B cell (primary cell): ENCODE results near the gene RNF8. TPM values are rescaled to one million over a fixed set of nuclear protein-coding genes. Genes with fewer than 3 reads are reported as not detected.

Experiments used
- ATAC-seq: fragments of 200-7000 bp; cut with Tn5 transposase; one replicate; pipeline ENCODE4 v1.10.0; 2021; ENCODE audit warnings: low read depth, mild to moderate bottlenecking, moderate number of reproducible peaks, moderate library complexity
- CTCF ChIA-PET: fragments of 350-600 bp; sonication (Branson Sonifier 250); formaldehyde crosslinking; loops from one replicate; lab custom pipeline; 2021; ENCODE audit warnings: antibody characterized with exemption, inconsistent platforms; lab: Charles Lee
- POLR2A ChIA-PET: fragments of 350-600 bp; sonication (Branson Sonifier 250); formaldehyde crosslinking; loops from one replicate; lab custom pipeline; 2021; ENCODE audit warnings: antibody characterized with exemption; lab: Charles Lee
- DNase-seq: peaks from one replicate; pipeline ENCODE4 v3.0.0; 2013
- H2AFZ ChIP-seq: 2 replicates; pipeline ENCODE4 v1.6.1; 2012; ENCODE audit warnings: mild to moderate bottlenecking, low read depth, low read length; ENCODE audit not compliant: insufficient read depth, poor library complexity, severe bottlenecking
- H3K27ac ChIP-seq, 2 donors: 1 replicate in 1 of 2; 2 replicates in 1 of 2; pipeline ENCODE4 v1.5.1; 2012 to 2013; ENCODE audit warnings: low read length in 2 of 2, mild to moderate bottlenecking in 2 of 2, moderate library complexity in 1 of 2
- H3K27me3 ChIP-seq, 4 experiments: fragments of 200-600 bp in 1 of 4; sonication (generic) in 1 of 4; replicated peaks in 1 of 4; 1 replicate in 2 of 4; 2 replicates in 2 of 4; pipeline versions ENCODE4 v1.6.1 to v1.7.0; 2013 to 2016; ENCODE audit warnings: low read length in 3 of 4, mild to moderate bottlenecking in 2 of 4, mixed read lengths in 1 of 4, moderate library complexity in 1 of 4; ENCODE audit not compliant: insufficient read depth in 4 of 4, control insufficient read depth in 3 of 4; ENCODE audit errors: control extremely low read depth in 1 of 4
- H3K36me3 ChIP-seq, 2 experiments: replicated peaks in 1 of 2; 1 replicate in 1 of 2; 2 replicates in 1 of 2; pipeline versions ENCODE4 v1.6.1 to v1.7.1; 2013; ENCODE audit warnings: low read length in 1 of 2; ENCODE audit not compliant: insufficient read depth in 2 of 2, control insufficient read depth in 1 of 2; ENCODE audit errors: control extremely low read depth in 1 of 2, extremely low read depth in 1 of 2
- H3K4me1 ChIP-seq, 2 donors: fragments of 200-600 bp in 1 of 2; sonication (generic) in 1 of 2; 1 replicate in 1 of 2; 2 replicates in 1 of 2; pipeline versions ENCODE4 v1.5.1 to v1.6.1; 2013 to 2017; ENCODE audit warnings: low read length in 2 of 2; ENCODE audit not compliant: control insufficient read depth in 2 of 2, insufficient read depth in 2 of 2
- H3K4me2 ChIP-seq: replicated peaks from 2 replicates; pipeline ENCODE3; 2012; ENCODE audit warnings: mild to moderate bottlenecking, low read depth, low read length; ENCODE audit not compliant: poor library complexity, severe bottlenecking
- H3K4me3 ChIP-seq, 5 experiments: fragments of 200-600 bp in 1 of 5; sonication (generic) in 1 of 5; 1 replicate in 3 of 5; 2 replicates in 2 of 5; pipeline versions ENCODE4 v1.5.1 to v1.7.0; 2011 to 2016; ENCODE audit warnings: low read length in 4 of 5, mild to moderate bottlenecking in 4 of 5, low read depth in 2 of 5, control low read depth in 1 of 5, moderate library complexity in 1 of 5; ENCODE audit not compliant: insufficient read depth in 1 of 5; ENCODE audit errors: control extremely low read depth in 1 of 5, extremely low read depth in 1 of 5
- H3K79me2 ChIP-seq: fragments of 200-600 bp; sonication (generic); one replicate; pipeline ENCODE4 v1.6.0; 2016; ENCODE audit warnings: low read length; ENCODE audit not compliant: control insufficient read depth, insufficient read depth
- H3K9ac ChIP-seq: fragments of 200-600 bp; sonication (generic); 2 replicates; pipeline ENCODE4 v1.6.1; 2017; ENCODE audit warnings: mild to moderate bottlenecking, low read length, moderate library complexity
- H3K9me3 ChIP-seq, 3 donors: one replicate each; pipeline versions ENCODE4 v1.6.1 to v1.7.1; 2013; ENCODE audit warnings: low read length in 2 of 3; ENCODE audit not compliant: control insufficient read depth in 2 of 3, insufficient read depth in 1 of 3; ENCODE audit errors: control extremely low read depth in 1 of 3
- H4K20me1 ChIP-seq: 2 replicates; pipeline ENCODE4 v1.6.0; 2012; ENCODE audit warnings: mild to moderate bottlenecking, low read length; ENCODE audit not compliant: insufficient read depth, control insufficient read depth, poor library complexity, severe bottlenecking
- H3K27ac Mint-ChIP-seq: one replicate; pipeline ENCODE4 v1.8.0; 2021; ENCODE audit warnings: mixed read lengths
- H3K27me3 Mint-ChIP-seq: one replicate; pipeline ENCODE4 v1.8.0; 2021; ENCODE audit warnings: mixed read lengths
- H3K4me1 Mint-ChIP-seq: one replicate; pipeline ENCODE4 v1.8.0; 2021; ENCODE audit warnings: mixed read lengths
- H3K4me3 Mint-ChIP-seq: one replicate; pipeline ENCODE4 v1.8.0; 2021; ENCODE audit warnings: mixed read lengths
- H3K9me3 Mint-ChIP-seq: one replicate; pipeline ENCODE4 v1.8.0; 2022; ENCODE audit warnings: mixed read lengths; ENCODE audit not compliant: insufficient read depth
- EZH2 ChIP-seq: IDR thresholded peaks from 2 replicates; pipeline ENCODE4 v1.6.1; 2012; ENCODE audit warnings: borderline replicate concordance, low read depth, mild to moderate bottlenecking, moderate library complexity, low read length; ENCODE audit not compliant: insufficient read depth, poor library complexity, severe bottlenecking
- WGBS: methylation state at CpG from one replicate; pipeline ENCODE4 v1.1.5; 2013; ENCODE audit warnings: missing lambda C conversion rate; ENCODE audit not compliant: insufficient coverage; 5-methylcytosine and 5-hydroxymethylcytosine counted together
- intact Hi-C: fragments of 100-400 bp; cut with micrococcal nuclease; formaldehyde crosslinking; loops from one replicate; pipeline ENCODE4 v1.10.0; 2022
- polyA plus RNA-seq: library from polyadenylated mRNA; depleted of rRNA; stranded (reverse); fragments of >200 nt; gene quantifications from 2 replicates; pipeline ENCODE4 v1.2.3, GENCODE V29; 2012
- total RNA-seq, 2 donors: library from RNA; stranded (reverse); fragments of 120-200 nt in 1 of 2; gene quantifications; 1 replicate in 1 of 2; 2 replicates in 1 of 2; pipeline versions ENCODE4 v1.2.3 to v1.2.4, GENCODE V29; 2013 to 2022
- TF ChIP-seq, protein P1 (sequence below): fragments of 200-600 bp; IDR thresholded peaks from one replicate; pipeline ENCODE4 v1.8.0; 2022; ENCODE audit warnings: antibody characterized with exemption, mild to moderate bottlenecking

The RNF8 gene
- total and polyA plus RNA-seq, 2 donors (not counting 1 experiment from before 2014, with no cell fraction given), result 5.3 to 16.9 TPM

DNA sequence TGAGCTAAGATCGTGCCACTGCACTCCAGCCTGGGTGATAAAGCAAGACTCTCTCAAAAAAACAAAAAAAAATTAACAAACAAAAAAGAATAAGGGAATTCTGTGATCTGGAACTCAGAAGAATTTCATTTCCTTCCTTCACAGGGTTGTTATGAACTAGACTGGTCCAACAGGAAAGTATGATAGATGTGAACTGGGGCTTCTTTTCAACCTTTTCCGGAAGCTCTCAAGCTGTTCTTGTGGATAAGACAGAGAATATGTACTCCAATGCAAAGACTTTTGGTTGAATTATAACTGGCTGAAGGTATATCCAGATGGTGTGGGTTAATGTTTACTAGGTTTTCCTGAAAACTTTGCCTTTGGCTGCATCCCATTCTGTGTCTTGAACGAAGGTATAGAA lies 5.3 kb downstream of the RNF8 start:
- H3K4me3 Mint-ChIP-seq, result no peak overlapping the region
- POLR2A ChIA-PET, result no interaction called here

GRCh38 chr6:37362101-37362828 lies 8.5 kb downstream of the RNF8 start:
- H2AFZ ChIP-seq, result no peak overlapping the region
- H3K4me1 Mint-ChIP-seq, result peaks cover 8% of the 10 kb centered on the region
- no CpG with 5 or more reads among the region's 2 CpGs for WGBS
- intact Hi-C loops, result no loop called here
- no peaks in the 10 kb centered on the region for H3K4me1 ChIP-seq
- no peak overlapping the region for H3K4me2 ChIP-seq
- no peak for DNase-seq
- no peaks in the 10 kb centered on the region for H3K27me3 ChIP-seq
- peaks cover 13% of the 10 kb centered on the region for H4K20me1 ChIP-seq
- no peak overlapping the region for H3K27ac ChIP-seq
- peaks cover 0 to 23% of the 10 kb centered on the region in 2 experiments for H3K36me3 ChIP-seq
- H3K9me3 Mint-ChIP-seq, result no peaks in the 10 kb centered on the region
- ChIA-PET POLR2A (no interaction called here), CTCF (interaction anchor here (0.8 to 1.6 kb wide), 3 partner anchors 19 to 71 kb away, joined by 3 to 5 read pairs (median 4); no protein-coding TSS in a partner anchor)
- no peak overlapping the region for H3K27ac Mint-ChIP-seq
- H3K9ac ChIP-seq, result no peak overlapping the region
- peaks cover 21% of the 10 kb centered on the region for H3K79me2 ChIP-seq
- TF ChIP-seq EZH2, result no peak
- TF ChIP-seq, protein P1, sequence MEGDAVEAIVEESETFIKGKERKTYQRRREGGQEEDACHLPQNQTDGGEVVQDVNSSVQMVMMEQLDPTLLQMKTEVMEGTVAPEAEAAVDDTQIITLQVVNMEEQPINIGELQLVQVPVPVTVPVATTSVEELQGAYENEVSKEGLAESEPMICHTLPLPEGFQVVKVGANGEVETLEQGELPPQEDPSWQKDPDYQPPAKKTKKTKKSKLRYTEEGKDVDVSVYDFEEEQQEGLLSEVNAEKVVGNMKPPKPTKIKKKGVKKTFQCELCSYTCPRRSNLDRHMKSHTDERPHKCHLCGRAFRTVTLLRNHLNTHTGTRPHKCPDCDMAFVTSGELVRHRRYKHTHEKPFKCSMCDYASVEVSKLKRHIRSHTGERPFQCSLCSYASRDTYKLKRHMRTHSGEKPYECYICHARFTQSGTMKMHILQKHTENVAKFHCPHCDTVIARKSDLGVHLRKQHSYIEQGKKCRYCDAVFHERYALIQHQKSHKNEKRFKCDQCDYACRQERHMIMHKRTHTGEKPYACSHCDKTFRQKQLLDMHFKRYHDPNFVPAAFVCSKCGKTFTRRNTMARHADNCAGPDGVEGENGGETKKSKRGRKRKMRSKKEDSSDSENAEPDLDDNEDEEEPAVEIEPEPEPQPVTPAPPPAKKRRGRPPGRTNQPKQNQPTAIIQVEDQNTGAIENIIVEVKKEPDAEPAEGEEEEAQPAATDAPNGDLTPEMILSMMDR, result no peak
- no peaks in the 10 kb centered on the region for H3K27me3 Mint-ChIP-seq
- no peak overlapping the region for H3K4me3 Mint-ChIP-seq
- no peak overlapping the region for H3K4me3 ChIP-seq
- no peaks in the 10 kb centered on the region for H3K9me3 ChIP-seq
- no peak for ATAC-seq

More for the DNA sequence above, 5.3 kb downstream of the RNF8 start:
- Histone ChIP-seq H3K9ac (no peak overlapping the region), H3K4me1 (peaks cover 7 to 8% of the 10 kb centered on the region in 2 donors), H3K4me3 (no peak overlapping the region), H4K20me1 (peaks cover 16% of the 10 kb centered on the region), H2AFZ (no peak overlapping the region), H3K4me2 (no peak overlapping the region), H3K9me3 (no peaks in the 10 kb centered on the region), H3K27me3 (no peaks in the 10 kb centered on the region), H3K79me2 (peaks cover 43% of the 10 kb centered on the region), H3K27ac (no peak overlapping the region), H3K36me3 (peaks cover 0 to 23% of the 10 kb centered on the region in 2 experiments)
- CTCF ChIA-PET, result interaction anchor here (1.2 kb wide), 1 partner anchor 33 kb away, joined by 4 read pairs; no protein-coding TSS in a partner anchor
- DNase-seq, result no peak
- intact Hi-C loops, result loop anchor here (10.0 kb wide), 1 partner anchor 456 kb away; the partner anchor contains the start of gene ZFAND3
- Mint-ChIP-seq H3K27ac (no peak overlapping the region), H3K27me3 (no peaks in the 10 kb centered on the region), H3K9me3 (no peaks in the 10 kb centered on the region), H3K4me1 (peaks cover 23% of the 10 kb centered on the region)
- TF ChIP-seq, protein P1, result no peak
- no peak for TF ChIP-seq EZH2
- 83% methylated on average over 1 of the region's 3 CpGs for WGBS
- ATAC-seq, result no peak
